Dermis blood vessel endothelial cell (primary cell): ENCODE results near the gene CEACAM4. TPM values are rescaled to one million over a fixed set of nuclear protein-coding genes. Genes with fewer than 3 reads are reported as not detected.
A peak's percentile ranks its signal among the peaks of the same experiment; 100 is the strongest.
"Not testable (repeated sequence)": the region's sequence is repeated elsewhere in the genome, so short reads cannot be mapped to it uniquely, and the experiment has no call there.

Experiments
- DNase-seq: peaks from one replicate; pipeline ENCODE4 v3.0.0; 2010
- total RNA-seq: library from RNA; depleted of rRNA; stranded (reverse); fragments of >200 nt; gene quantifications from 2 replicates; pipeline ENCODE4 v1.2.3, GENCODE V29; 2014

CEACAM4 gene
- total RNA-seq, result not detected in 2 replicates

DNA sequence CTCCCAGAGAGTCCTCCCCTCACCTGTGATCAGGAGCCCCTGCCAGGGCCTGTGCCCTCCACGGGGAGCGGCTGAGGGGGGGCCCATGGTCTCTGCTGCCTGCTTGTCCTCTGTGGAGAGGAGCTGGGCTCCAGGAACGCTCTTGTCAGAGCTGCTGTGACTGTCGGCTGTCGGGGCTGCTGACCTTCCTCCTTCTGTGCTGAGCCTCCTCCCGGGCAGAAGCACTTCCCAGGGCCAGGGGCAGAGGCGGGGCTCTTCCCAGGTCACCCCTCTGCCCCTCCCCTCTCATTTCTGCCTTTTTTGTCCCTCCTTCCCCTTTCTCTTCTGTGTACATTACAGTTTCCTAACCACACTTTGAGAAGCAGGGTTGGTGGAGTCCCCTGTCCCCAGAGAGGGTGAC lies at the start of gene CEACAM4:
CEACAM4 (minus strand) TSS at position 198 of the 400 bp plus-strand sequence; CDS start at position 87, 111 bp downstream.
- DNase-seq, result no peak

DNA sequence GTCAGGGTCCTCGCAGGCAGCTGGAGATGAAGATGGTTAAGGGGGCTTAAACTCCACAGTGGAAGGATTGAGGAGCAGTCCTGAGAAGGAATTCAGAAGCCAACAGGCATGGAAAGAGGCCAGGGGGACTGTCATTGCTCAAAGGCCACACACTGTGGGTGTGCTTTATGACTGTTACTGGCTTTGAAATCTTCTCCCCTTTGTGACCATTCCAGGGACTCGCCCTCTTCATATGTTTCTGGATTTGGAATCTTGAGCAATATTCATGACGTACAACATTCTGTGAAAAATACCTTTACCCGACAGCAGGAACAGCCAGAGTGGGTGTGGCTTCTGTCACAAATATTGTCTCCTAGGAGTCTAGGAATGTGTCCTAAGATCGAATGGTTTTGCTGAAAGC lies 44.6 kb upstream of the CEACAM4 start:
- no peak for DNase-seq

DNA sequence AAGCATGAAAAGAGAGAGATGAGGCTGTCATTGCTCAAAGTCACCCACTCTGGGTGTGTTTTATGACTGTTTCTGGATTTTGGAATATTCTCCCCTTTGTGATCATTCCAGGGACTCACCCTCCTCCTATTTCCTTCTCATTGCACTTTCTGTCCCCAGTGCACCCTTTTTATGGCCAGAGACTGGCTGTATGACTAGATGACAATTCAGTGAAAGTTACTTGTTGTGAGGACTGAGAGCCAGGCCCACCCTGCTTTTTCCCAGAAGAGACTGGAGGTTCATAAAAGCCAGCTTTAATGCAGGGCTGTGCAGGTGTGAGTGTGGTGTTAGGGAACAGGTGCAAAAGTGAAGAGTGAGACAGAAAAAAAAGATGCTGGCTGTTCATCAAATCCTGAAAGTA lies 43.9 kb upstream of the CEACAM4 start:
- no peak for DNase-seq

DNA sequence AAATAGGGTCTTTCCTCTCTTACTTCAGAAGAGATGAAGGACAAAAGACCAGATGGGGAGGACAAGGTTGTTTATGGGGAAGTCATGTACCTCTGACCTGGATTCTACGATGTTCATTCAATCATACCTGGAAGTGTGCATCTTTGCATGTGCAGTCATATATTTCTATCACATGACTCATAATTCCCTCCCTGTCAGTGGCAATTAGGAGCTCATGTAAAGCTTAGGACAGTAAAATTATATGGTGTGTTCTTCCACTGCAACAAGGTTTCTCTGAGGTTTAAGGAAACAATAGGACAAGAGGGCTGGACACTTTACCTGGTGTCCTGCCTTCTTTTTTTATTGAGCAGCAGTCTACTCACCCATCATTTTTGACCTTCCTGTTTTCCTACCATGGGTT lies 41.4 kb upstream of the CEACAM4 start:
- no peak for DNase-seq

DNA sequence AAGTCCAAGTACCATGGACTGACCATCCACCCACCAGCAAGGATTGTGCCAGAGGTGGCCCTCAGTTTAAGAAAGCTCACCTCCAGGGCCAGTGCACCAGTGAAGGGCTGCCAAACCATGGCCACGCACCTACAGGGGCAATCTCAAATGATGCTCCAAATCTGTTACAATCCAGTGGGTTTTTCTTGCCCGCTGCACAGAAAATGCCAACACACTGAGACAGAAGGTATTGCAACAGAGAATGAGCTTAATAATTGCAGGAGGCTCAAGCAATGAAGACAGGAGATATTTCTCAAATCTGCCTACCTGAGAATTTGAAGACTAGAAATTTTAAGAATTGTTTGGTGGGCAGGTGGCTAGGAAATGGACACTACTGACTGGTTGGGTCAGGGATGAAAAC lies 39.2 kb upstream of the CEACAM4 start:
- no peak for DNase-seq

- DNase-seq, result no peak
Observed at GRCh38 chr19:41657157-41657556, 30.3 kb upstream of the CEACAM4 start.

DNA sequence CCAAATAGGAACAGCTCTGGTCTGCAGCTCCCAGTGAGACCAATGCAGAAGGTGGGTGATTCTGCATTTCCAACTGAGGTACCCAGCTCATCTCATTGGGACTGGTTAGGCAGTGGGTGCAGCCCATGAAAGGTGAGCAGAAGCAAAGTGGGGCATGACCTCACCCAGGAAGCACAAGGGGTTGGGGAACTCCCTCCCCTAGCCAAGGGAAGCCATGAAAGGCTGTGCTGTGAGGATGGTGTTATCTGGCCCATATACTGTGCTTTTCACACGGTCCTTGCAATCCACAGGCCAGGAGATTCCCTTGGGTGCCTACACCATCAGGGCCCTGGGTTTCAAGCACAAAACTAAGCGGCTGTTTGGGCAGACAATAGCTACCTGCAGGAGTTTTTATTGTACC lies 29.9 kb upstream of the CEACAM4 start:
- DNase-seq, result not testable (repeated sequence)

- DNase-seq, result no peak
Observed at GRCh38 chr19:41652250-41652649, 25.4 kb upstream of the CEACAM4 start.

DNA sequence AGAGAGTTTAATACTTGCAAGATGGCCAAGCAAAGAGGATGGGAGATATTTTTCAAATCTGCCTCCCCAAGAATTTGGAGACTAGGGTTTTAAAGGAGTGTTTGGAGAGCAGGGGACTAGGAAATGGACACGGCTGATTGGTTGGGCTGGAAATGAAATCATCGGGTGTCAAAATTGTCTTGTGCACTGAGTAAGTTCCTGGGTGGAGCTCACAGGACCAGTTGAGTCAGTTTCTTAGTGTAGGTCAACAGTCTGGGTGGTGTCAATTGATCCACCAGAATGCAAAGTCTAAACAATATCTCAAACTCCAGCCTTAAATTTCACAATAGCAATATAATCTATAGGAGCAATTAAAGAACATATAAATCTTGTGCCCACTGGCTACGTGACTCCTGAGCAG lies 23.0 kb upstream of the CEACAM4 start:
- no peak for DNase-seq

GRCh38 chr19:41646589-41647204 lies 19.8 kb upstream of the CEACAM4 start:
- peak; percentile 24 for DNase-seq

DNA sequence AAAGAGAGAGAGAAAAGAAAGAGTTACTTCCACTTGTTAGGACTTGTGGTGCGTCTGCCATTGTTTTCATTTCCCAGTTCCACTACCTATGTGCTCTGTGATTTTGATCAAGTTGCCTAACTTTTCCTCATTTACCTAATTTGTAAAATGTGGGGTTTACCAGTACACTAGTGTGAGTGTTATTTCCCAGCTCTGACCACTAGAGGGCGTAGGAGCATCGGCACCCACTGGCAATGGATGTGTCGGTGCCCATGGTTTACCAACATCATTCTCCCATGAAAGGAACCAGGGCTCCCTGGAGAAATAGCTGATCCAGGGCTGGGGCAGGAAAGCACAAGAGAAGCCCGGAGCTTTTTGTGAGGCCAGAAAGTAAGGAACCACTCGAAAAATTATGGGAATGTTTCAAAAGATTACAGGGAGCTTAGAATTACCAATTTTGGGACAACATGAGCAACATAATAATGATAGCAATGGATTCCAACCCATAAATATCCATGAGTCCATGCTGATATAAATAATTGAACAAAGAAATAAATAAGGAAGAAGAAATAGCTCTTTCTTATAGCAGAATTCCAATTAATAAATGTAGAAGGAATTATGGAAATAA lies 15.1 kb upstream of the CEACAM4 start:
- peak; percentile 77 for DNase-seq

DNA sequence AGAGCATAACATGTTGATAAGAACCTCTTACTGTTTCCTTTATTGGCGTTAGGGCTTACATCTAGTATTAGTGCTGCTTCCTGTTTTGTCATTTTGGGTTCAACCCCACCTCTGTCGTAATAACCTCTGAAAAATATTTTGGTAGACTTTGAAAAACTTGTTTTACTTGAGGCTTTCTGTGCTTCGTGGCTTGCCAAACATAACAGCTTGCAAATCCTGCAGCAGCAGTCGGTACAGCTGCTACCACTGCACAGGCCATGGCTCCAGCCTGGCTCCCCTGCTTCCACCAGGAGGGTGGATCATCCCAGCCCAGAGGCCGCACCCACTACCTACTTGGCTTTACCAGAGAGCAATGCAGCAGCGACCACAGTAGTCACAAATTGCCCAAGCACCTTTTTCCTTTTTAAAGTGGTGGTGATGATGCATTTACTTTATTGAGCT lies 11.8 kb upstream of the CEACAM4 start:
- no peak for DNase-seq

GRCh38 chr19:41637484-41637883 lies 10.6 kb upstream of the CEACAM4 start:
- no peak for DNase-seq

GRCh38 chr19:41627966-41628675 lies 1.2 kb upstream of the CEACAM4 start:
- DNase-seq, result no peak

- no peak for DNase-seq
Observed at GRCh38 chr19:41626278-41626677, 596 bp downstream of the CEACAM4 start.

GRCh38 chr19:41624937-41625336 lies 1.9 kb downstream of the CEACAM4 start:
- DNase-seq, result no peak

- DNase-seq, result no peak
Observed at GRCh38 chr19:41624515-41624914, 2.4 kb downstream of the CEACAM4 start.

- no peak for DNase-seq
Observed at GRCh38 chr19:41623360-41623759, 3.5 kb downstream of the CEACAM4 start.

- DNase-seq, result no peak
Observed at GRCh38 chr19:41621654-41622053, 5.2 kb downstream of the CEACAM4 start.

DNA sequence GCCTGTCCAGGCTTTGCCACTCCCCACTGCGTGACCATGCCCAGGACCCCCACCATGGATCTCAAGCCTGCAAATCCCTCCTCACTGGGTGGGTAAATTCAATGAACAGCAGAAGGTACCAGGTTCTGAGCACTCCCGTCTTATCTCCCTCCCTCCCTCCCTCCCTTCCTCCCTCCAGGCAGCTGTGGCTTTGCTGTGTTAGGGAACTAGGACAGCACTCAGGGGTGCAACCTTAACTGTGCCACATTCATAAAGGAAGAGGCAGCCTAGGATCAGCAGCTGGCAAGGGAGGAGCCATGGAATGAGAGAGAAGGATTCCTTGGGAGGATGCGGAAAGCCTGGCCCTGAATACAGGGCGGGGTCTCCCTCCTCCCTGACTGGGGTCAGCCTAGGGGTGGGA lies 5.6 kb downstream of the CEACAM4 start:
- DNase-seq, result no peak

DNA sequence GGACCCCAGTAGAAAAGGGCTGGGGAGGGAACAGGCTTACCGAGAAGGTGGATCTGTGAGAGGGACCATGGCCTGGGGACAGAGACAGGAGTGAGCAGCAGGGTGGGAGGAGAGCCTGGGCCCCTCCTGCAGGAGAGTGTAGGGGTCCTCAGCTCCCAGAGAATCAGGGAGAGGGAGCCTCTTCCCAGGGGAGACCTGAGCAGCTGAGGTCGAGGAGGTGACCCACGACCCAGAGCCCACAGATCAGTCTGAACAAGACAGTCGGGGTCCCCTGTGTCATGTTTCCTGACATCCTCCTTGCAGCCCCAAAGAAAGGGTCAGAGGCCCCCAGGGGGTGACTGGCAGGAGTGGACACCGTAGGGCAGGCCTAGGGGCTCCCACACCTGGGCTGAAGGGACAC lies 6.7 kb downstream of the CEACAM4 start:
- no peak for DNase-seq

- DNase-seq, result no peak
Observed at GRCh38 chr19:41619018-41619556, 7.8 kb downstream of the CEACAM4 start.

- DNase-seq, result no peak
Observed at GRCh38 chr19:41617941-41618730, 8.7 kb downstream of the CEACAM4 start.
